Measurements from ENCODE around the gene PRKCZ.

DNA sequence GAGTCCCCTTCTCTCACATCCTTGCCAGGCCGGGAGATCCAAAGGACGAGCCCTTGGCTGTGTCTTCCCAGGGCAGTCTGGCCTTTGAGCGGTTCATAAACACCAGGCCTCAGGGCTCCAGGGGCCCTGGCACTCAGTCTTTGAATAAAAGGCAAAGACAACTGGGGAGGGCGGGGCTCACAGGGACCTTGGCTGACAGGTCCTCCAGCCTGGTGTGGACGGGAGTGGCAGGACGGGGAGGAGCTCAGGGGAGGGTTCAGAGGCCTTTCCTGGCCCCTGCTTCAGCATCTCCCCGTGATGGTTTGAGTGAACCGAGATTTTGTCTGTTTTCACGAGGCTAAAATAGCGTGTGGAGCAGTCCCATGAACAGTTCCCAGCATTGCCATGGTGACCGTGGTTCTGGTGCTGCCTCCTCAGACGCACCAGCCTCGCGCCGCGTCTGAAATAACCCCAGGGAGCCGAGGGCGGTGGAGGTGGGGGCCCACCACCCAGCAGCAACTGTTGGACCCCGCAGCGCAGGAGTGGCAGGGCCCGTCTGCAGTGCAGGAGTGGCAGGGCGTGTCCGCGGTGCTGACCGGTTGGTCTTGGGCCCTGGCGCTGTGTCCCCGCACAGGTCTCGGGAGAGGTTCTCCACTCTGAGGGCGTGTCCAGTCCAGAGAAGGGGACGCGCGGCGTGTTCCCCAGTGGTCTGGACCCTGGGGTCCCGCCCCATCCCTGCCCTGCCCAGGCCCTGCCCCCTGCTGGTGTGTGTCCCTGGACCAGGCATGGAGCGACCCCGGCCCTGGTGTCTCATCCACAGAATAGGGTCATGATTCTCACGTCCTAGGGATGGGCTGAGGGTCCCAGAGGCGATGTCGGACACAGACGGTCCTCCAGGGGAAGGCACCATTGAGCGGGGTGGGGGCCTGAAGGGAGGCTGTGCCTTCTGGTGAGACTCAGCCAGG lies 7.1 kb upstream of the PRKCZ start:
- no peak for TF ChIP-seq POLR2A (IDR thresholded peaks at IDR 0.05; ENCODE audit: low read depth, low read length)
- TF ChIP-seq MAZ (IDR thresholded peaks at IDR 0.05; ENCODE audit: borderline replicate concordance, low read depth, low read length): no peak
- no peak for TF ChIP-seq CEBPB (IDR thresholded peaks at IDR 0.05; ENCODE audit: low read depth, low read length)
- TF ChIP-seq, protein P1, sequence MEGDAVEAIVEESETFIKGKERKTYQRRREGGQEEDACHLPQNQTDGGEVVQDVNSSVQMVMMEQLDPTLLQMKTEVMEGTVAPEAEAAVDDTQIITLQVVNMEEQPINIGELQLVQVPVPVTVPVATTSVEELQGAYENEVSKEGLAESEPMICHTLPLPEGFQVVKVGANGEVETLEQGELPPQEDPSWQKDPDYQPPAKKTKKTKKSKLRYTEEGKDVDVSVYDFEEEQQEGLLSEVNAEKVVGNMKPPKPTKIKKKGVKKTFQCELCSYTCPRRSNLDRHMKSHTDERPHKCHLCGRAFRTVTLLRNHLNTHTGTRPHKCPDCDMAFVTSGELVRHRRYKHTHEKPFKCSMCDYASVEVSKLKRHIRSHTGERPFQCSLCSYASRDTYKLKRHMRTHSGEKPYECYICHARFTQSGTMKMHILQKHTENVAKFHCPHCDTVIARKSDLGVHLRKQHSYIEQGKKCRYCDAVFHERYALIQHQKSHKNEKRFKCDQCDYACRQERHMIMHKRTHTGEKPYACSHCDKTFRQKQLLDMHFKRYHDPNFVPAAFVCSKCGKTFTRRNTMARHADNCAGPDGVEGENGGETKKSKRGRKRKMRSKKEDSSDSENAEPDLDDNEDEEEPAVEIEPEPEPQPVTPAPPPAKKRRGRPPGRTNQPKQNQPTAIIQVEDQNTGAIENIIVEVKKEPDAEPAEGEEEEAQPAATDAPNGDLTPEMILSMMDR (conservative IDR thresholded peaks at IDR 0.05; ENCODE audit: low read depth, low read length): no peak
- no peak for TF ChIP-seq RAD21 (IDR thresholded peaks at IDR 0.05; ENCODE audit: low read length)
- no peak for TF ChIP-seq CHD1 (IDR thresholded peaks at IDR 0.05; ENCODE audit: low read depth, low read length)
- no peak for TF ChIP-seq SMC3 (IDR thresholded peaks at IDR 0.05; ENCODE audit: low read depth, low read length)
- TF ChIP-seq, protein P2, sequence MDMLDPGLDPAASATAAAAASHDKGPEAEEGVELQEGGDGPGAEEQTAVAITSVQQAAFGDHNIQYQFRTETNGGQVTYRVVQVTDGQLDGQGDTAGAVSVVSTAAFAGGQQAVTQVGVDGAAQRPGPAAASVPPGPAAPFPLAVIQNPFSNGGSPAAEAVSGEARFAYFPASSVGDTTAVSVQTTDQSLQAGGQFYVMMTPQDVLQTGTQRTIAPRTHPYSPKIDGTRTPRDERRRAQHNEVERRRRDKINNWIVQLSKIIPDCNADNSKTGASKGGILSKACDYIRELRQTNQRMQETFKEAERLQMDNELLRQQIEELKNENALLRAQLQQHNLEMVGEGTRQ (IDR thresholded peaks at IDR 0.05; ENCODE audit: low read depth, low read length): no peak
- no peak for TF ChIP-seq RCOR1 (IDR thresholded peaks at IDR 0.05; ENCODE audit: insufficient replicate concordance, low read length)
- no peak for TF ChIP-seq FOS (IDR thresholded peaks at IDR 0.05; ENCODE audit: low read depth, low read length)
- TF ChIP-seq MXI1 (IDR thresholded peaks at IDR 0.05; ENCODE audit: borderline replicate concordance, low read depth, low read length): no peak
- no peak for TF ChIP-seq RFX5 (IDR thresholded peaks at IDR 0.05; ENCODE audit: low read depth, low read length)
